ENCODE measurements around the gene CTIF.
A peak's percentile ranks its signal among the peaks of the same experiment; 100 is the strongest.

The CTIF gene

GRCh38 chr18:48797841-48798255 is 259.0 kb downstream of the CTIF start:
- TF ChIP-seq PAX5 (IDR thresholded peaks at IDR 0.05; ENCODE audit: insufficient read depth, low read length, severe bottlenecking) = no peak
- TF ChIP-seq TAF1 (IDR thresholded peaks at IDR 0.05; ENCODE audit: low read depth, low read length) = no peak
- TF ChIP-seq POU2F2 (IDR thresholded peaks at IDR 0.05; ENCODE audit: low read depth, low read length) = no peak
- TF ChIP-seq SPI1 (IDR thresholded peaks at IDR 0.05; ENCODE audit: low read depth, low read length) = no peak
- TF ChIP-seq POLR2AphosphoS5 (IDR thresholded peaks at IDR 0.05; ENCODE audit: low read depth, low read length) = no peak
- TF ChIP-seq POLR2A (IDR thresholded peaks at IDR 0.05; ENCODE audit: low read depth, low read length) = no peak
- DNase-seq (ENCODE audit: insufficient read length, low spot score) (no peak), FAIRE-seq (no peak)

GRCh38 chr18:48798334-48799245 is 259.8 kb downstream of the CTIF start:
- peak; percentile 73 for FAIRE-seq
- no peak for TF ChIP-seq PAX5 (IDR thresholded peaks at IDR 0.05; ENCODE audit: insufficient read depth, low read length, severe bottlenecking)
- TF ChIP-seq TAF1 (IDR thresholded peaks at IDR 0.05; ENCODE audit: low read depth, low read length) = no peak
- no peak for TF ChIP-seq POLR2AphosphoS5 (IDR thresholded peaks at IDR 0.05; ENCODE audit: low read depth, low read length)
- TF ChIP-seq POLR2A (IDR thresholded peaks at IDR 0.05; ENCODE audit: low read depth, low read length) = no peak
- TF ChIP-seq POU2F2 (IDR thresholded peaks at IDR 0.05; ENCODE audit: low read depth, low read length) = no peak
- TF ChIP-seq SPI1 (IDR thresholded peaks at IDR 0.05; ENCODE audit: low read depth, low read length) = no peak
- DNase-seq (ENCODE audit: insufficient read length, low spot score) = no peak

- FAIRE-seq (peak; percentile 74), DNase-seq (ENCODE audit: insufficient read length, low spot score) (no peak)
- TF ChIP-seq PAX5 (IDR thresholded peaks at IDR 0.05; ENCODE audit: insufficient read depth, low read length, severe bottlenecking) = no peak
- no peak for TF ChIP-seq POLR2AphosphoS5 (IDR thresholded peaks at IDR 0.05; ENCODE audit: low read depth, low read length)
- no peak for TF ChIP-seq TAF1 (IDR thresholded peaks at IDR 0.05; ENCODE audit: low read depth, low read length)
- no peak for TF ChIP-seq POLR2A (IDR thresholded peaks at IDR 0.05; ENCODE audit: low read depth, low read length)
- no peak for TF ChIP-seq POU2F2 (IDR thresholded peaks at IDR 0.05; ENCODE audit: low read depth, low read length)
- TF ChIP-seq SPI1 (IDR thresholded peaks at IDR 0.05; ENCODE audit: low read depth, low read length) = no peak
Measured at GRCh38 chr18:48799724-48800315, 261.0 kb downstream of the CTIF start.

GRCh38 chr18:48800466-48800865 is 261.6 kb downstream of the CTIF start:
- DNase-seq (ENCODE audit: insufficient read length, low spot score) = no peak
- FAIRE-seq = no peak

GRCh38 chr18:48800876-48801727 is 262.3 kb downstream of the CTIF start:
- TF ChIP-seq POLR2AphosphoS5 (IDR thresholded peaks at IDR 0.05; ENCODE audit: low read depth, low read length) = no peak; the same call in 1 of the 2 replicates
- TF ChIP-seq POU2F2 (IDR thresholded peaks at IDR 0.05; ENCODE audit: low read depth, low read length) = 0 out of 2 replicates have a peak, but pooled peaks have one; percentile 45
- TF ChIP-seq PAX5 (IDR thresholded peaks at IDR 0.05; ENCODE audit: insufficient read depth, low read length, severe bottlenecking) = peak; percentile 4
- no peak for TF ChIP-seq TAF1 (IDR thresholded peaks at IDR 0.05; ENCODE audit: low read depth, low read length)
- peak; percentile 28; the same call in 1 of the 2 replicates for TF ChIP-seq SPI1 (IDR thresholded peaks at IDR 0.05; ENCODE audit: low read depth, low read length)
- TF ChIP-seq POLR2A (IDR thresholded peaks at IDR 0.05; ENCODE audit: low read depth, low read length) = 0 out of 2 replicates have a peak, but pooled peaks have one; percentile 9
- DNase-seq (ENCODE audit: insufficient read length, low spot score) = no peak
- FAIRE-seq = peak; percentile 98

More at GRCh38 chr18:48800466-48800865, 261.6 kb downstream of the CTIF start:
- TF ChIP-seq POLR2AphosphoS5 (IDR thresholded peaks at IDR 0.05; ENCODE audit: low read depth, low read length) = no peak
- no peak for TF ChIP-seq POU2F2 (IDR thresholded peaks at IDR 0.05; ENCODE audit: low read depth, low read length)
- no peak for TF ChIP-seq POLR2A (IDR thresholded peaks at IDR 0.05; ENCODE audit: low read depth, low read length)
- TF ChIP-seq TAF1 (IDR thresholded peaks at IDR 0.05; ENCODE audit: low read depth, low read length) = no peak
- no peak for TF ChIP-seq PAX5 (IDR thresholded peaks at IDR 0.05; ENCODE audit: insufficient read depth, low read length, severe bottlenecking)
- TF ChIP-seq SPI1 (IDR thresholded peaks at IDR 0.05; ENCODE audit: low read depth, low read length) = no peak

- TF ChIP-seq SPI1 (IDR thresholded peaks at IDR 0.05; ENCODE audit: low read depth, low read length) (no peak), POLR2A (IDR thresholded peaks at IDR 0.05; ENCODE audit: low read depth, low read length) (no peak), POLR2AphosphoS5 (IDR thresholded peaks at IDR 0.05; ENCODE audit: low read depth, low read length) (no peak), TAF1 (IDR thresholded peaks at IDR 0.05; ENCODE audit: low read depth, low read length) (no peak), POU2F2 (IDR thresholded peaks at IDR 0.05; ENCODE audit: low read depth, low read length) (no peak), PAX5 (IDR thresholded peaks at IDR 0.05; ENCODE audit: insufficient read depth, low read length, severe bottlenecking) (no peak)
- DNase-seq (ENCODE audit: insufficient read length, low spot score) (no peak), FAIRE-seq (peak; percentile 31)
Measured at GRCh38 chr18:48801728-48802542, 263.1 kb downstream of the CTIF start.

GRCh38 chr18:48802543-48803290 is 263.9 kb downstream of the CTIF start:
- TF ChIP-seq SPI1 (IDR thresholded peaks at IDR 0.05; ENCODE audit: low read depth, low read length) = no peak
- no peak for TF ChIP-seq PAX5 (IDR thresholded peaks at IDR 0.05; ENCODE audit: insufficient read depth, low read length, severe bottlenecking)
- TF ChIP-seq POLR2AphosphoS5 (IDR thresholded peaks at IDR 0.05; ENCODE audit: low read depth, low read length) = no peak
- no peak for TF ChIP-seq TAF1 (IDR thresholded peaks at IDR 0.05; ENCODE audit: low read depth, low read length)
- TF ChIP-seq POLR2A (IDR thresholded peaks at IDR 0.05; ENCODE audit: low read depth, low read length) = no peak
- no peak for TF ChIP-seq POU2F2 (IDR thresholded peaks at IDR 0.05; ENCODE audit: low read depth, low read length)
- FAIRE-seq = peak; percentile 84
- DNase-seq (ENCODE audit: insufficient read length, low spot score) = no peak

Data from GM12891 (cell line).